ENCODE data around the gene RIC8B.

DNA sequence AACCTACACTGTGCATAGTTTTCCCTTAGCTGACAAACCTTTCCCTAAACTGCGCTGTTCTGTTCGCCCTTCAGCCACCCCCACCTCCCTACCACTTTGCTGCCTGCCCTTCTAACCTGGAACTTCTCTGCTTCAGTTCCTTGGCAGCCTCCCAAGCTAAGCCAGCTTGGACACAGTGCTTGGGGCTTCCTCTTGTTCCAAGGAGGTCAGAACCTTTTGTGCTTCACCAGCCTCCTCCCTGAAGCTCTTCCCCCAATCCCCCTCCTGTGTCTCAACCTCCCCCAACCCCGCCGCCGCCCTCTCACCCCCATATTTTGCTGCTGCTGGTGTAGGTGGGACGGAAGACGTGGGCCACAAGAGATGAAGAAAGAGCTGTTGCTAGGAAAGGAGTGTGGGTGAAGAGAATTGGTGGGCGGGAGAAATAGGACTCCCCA, 8.1 kb upstream of the RIC8B start:
- TF ChIP-seq FOXK2 (IDR thresholded peaks at IDR 0.05) (no peak), ZNF384 (IDR thresholded peaks at IDR 0.05) (no peak), ELF4 (IDR thresholded peaks at IDR 0.05) (no peak), BHLHE40 (IDR thresholded peaks at IDR 0.05; ENCODE audit: borderline replicate concordance) (no peak), SP1 (IDR thresholded peaks at IDR 0.05) (no peak), SUZ12 (IDR thresholded peaks at IDR 0.05) (no peak), TARDBP (IDR thresholded peaks at IDR 0.05) (no peak)
- TF ChIP-seq, protein P1, sequence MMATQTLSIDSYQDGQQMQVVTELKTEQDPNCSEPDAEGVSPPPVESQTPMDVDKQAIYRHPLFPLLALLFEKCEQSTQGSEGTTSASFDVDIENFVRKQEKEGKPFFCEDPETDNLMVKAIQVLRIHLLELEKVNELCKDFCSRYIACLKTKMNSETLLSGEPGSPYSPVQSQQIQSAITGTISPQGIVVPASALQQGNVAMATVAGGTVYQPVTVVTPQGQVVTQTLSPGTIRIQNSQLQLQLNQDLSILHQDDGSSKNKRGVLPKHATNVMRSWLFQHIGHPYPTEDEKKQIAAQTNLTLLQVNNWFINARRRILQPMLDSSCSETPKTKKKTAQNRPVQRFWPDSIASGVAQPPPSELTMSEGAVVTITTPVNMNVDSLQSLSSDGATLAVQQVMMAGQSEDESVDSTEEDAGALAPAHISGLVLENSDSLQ (IDR thresholded peaks at IDR 0.05) = no peak

All from HEK293T (cell line).